Left ventricle myocardium inferior (tissue), 1 donor: ENCODE results near the gene CERK. TPM values are rescaled to one million over a fixed set of nuclear protein-coding genes. Genes with fewer than 3 reads are reported as not detected.

Experiments
- DNase-seq: peaks from one replicate; pipeline ENCODE4 v3.0.0-alpha.2; 2020
- H3K27ac ChIP-seq: fragments of 200-600 bp; replicated peaks from 2 replicates; pipeline ENCODE4 v1.8.0; 2021
- H3K27me3 ChIP-seq: fragments of 200-600 bp; 2 replicates; pipeline ENCODE4 v1.8.0; 2021; ENCODE audit warnings: low read depth
- H3K36me3 ChIP-seq: fragments of 200-600 bp; 2 replicates; pipeline ENCODE4 v1.8.0; 2021
- H3K4me1 ChIP-seq: fragments of 200-600 bp; 2 replicates; pipeline ENCODE4 v1.8.0; 2021
- H3K4me3 ChIP-seq: fragments of 200-600 bp; 2 replicates; pipeline ENCODE4 v1.8.0; 2021; ENCODE audit warnings: mild to moderate bottlenecking, moderate library complexity
- H3K9me3 ChIP-seq: fragments of 200-600 bp; replicated peaks from 2 replicates; pipeline ENCODE4 v1.8.0; 2021
- intact Hi-C: fragments of 100-400 bp; cut with micrococcal nuclease; formaldehyde crosslinking; loops from one replicate; pipeline ENCODE4 v1.11.0; 2022
- total RNA-seq: library from RNA; stranded (reverse); fragmentation: NEBNext Ultra II Directional; extraction: Animal tissue kit (Norgen Biotek cat#: 25700); gene quantifications from one replicate; pipeline ENCODE4 v1.2.1, GENCODE V29; 2021
- TF ChIP-seq, protein P1 (sequence below): fragments of 200-600 bp; IDR thresholded peaks from 2 replicates; pipeline ENCODE4 v1.8.0; 2021; ENCODE audit warnings: antibody characterized with exemption, mild to moderate bottlenecking, borderline replicate concordance
- donor health status: DM: no; HTN: yes; CAD: no; lungs with severe emphysema.

CERK gene
- total RNA-seq, 1 donor from 2014 or later: 76.9 TPM

DNA sequence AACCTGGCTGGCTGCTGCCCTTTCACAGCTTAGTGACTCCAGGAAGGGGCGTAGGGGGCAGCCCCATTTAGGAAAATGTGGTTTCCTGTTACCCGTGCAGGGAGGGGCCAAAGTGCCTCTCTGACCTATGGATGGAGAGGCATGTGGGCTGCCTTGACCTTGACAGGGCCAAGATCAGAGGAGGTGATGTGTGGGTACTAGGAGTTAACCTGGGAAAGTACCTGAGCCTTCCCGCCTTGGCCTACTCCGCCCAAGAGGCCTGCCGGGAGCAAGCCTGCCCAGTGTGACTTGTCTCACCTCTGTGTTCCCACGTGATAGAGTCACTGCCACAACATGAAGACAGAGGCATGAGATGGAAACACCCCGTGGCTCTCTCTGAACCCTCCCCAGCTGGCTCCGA is 84.5 kb downstream of the CERK start:
- H3K27me3 ChIP-seq: no peaks in the 10 kb centered on the region
- H3K4me1 ChIP-seq: peaks cover 99% of the 10 kb centered on the region
- no peaks in the 10 kb centered on the region for H3K9me3 ChIP-seq
- no peak for DNase-seq
- H3K4me3 ChIP-seq: peak overlapping the region; percentile 51
- peak overlapping the region; percentile 96 for H3K27ac ChIP-seq
- no peaks in the 10 kb centered on the region for H3K36me3 ChIP-seq
- TF ChIP-seq, protein P1, sequence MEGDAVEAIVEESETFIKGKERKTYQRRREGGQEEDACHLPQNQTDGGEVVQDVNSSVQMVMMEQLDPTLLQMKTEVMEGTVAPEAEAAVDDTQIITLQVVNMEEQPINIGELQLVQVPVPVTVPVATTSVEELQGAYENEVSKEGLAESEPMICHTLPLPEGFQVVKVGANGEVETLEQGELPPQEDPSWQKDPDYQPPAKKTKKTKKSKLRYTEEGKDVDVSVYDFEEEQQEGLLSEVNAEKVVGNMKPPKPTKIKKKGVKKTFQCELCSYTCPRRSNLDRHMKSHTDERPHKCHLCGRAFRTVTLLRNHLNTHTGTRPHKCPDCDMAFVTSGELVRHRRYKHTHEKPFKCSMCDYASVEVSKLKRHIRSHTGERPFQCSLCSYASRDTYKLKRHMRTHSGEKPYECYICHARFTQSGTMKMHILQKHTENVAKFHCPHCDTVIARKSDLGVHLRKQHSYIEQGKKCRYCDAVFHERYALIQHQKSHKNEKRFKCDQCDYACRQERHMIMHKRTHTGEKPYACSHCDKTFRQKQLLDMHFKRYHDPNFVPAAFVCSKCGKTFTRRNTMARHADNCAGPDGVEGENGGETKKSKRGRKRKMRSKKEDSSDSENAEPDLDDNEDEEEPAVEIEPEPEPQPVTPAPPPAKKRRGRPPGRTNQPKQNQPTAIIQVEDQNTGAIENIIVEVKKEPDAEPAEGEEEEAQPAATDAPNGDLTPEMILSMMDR: no peak
- intact Hi-C loops: no loop called here

DNA sequence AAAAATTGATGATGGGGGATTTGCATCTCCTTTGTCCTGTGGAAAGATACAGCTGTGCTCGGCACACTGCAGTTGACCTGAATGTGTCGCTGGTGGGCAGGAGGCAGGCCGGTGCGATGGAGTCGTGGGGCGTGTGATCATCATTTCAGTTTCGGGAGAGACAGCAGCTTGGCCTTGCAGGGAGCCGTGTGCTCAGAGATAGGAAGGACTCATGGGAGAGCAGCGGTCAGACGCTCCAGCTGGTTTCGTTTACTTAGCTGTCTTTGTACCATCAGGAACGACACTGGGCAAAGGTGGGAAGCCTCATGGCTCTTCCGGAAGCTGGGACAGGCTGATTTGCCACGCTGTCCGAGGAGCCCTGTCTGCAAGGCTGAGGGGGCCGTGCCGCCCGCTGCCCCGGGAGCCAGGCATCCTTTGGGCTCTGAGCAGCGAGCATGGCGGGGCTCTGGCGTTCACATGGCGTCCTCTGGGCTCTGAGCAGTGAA is 85.2 kb downstream of the CERK start:
- Histone ChIP-seq H3K4me3 (peak overlapping the region; percentile 51), H3K4me1 (peaks cover 97% of the 10 kb centered on the region)
- peak; percentile 47 for DNase-seq

DNA sequence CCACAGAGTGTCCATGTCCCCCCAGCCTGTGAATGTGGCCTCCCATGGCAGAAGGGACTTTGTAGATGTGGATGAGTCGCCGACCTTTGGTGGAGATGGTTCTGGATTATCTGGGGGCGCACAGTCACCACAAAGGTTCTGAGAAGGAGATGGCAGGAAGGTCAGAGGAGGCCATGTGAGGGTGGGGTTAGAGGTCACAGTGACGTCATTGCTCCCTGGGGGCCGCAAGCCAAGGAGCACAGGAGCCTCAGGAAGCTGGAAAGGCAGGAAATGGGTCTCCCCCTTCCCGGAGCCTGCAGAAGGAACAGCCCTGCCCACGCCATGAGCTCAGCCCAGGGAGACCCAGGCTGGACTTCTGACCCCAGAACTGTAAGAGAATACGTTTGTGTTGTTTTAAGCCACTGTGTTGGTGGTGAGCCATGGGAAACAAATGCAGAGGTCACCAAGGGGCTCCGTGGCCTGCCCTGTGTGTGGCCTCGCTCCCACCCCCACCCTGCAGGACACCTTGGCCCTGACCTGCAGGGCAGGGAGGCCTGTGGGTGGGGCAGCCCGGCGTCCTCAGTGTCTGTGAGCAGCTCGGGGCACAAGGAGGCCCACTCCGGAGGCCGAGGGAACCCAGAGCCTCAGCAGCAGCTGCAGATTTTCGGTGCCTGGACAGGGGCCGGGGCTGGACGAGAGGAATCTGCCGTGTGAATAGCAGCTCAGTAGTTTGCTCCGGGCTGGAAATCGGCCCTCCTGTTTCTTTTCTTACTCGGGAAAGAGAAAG is 85.8 kb downstream of the CERK start:
- peak overlapping the region; percentile 51 for H3K4me3 ChIP-seq
- TF ChIP-seq, protein P1: no peak
- peak; percentile 56 for DNase-seq
- H3K4me1 ChIP-seq: peaks cover 97% of the 10 kb centered on the region
- intact Hi-C loops: no loop called here
- no peaks in the 10 kb centered on the region for H3K27me3 ChIP-seq
- H3K36me3 ChIP-seq: no peaks in the 10 kb centered on the region
- H3K27ac ChIP-seq: peak overlapping the region; percentile 96
- H3K9me3 ChIP-seq: no peaks in the 10 kb centered on the region

More for the DNA sequence above, 85.2 kb downstream of the CERK start:
- H3K36me3 ChIP-seq: no peaks in the 10 kb centered on the region
- no peaks in the 10 kb centered on the region for H3K27me3 ChIP-seq
- peak overlapping the region; percentile 96 for H3K27ac ChIP-seq
- TF ChIP-seq, protein P1: peak; percentile 8
- H3K9me3 ChIP-seq: no peaks in the 10 kb centered on the region
- intact Hi-C loops: no loop called here

DNA sequence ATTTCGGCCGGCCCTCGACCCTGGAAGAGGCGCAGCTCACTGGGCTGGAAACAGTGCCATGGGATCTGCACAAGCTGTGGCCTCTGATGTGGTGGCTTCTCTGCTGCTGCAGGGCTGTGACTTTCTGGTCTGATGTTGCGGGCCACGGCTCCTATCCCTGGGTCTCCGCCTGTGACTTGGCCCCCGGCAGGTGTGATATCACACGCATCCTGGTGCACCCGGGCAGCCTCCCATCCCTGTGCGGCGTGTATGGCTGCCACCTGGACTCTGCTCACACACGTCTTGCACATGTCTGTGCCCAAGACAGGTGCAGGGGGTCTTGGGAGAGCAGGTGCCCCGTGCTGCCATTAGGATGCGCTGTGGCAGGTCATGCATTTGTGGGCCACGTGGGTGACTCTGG is 86.7 kb downstream of the CERK start:
- DNase-seq: no peak
- no peaks in the 10 kb centered on the region for H3K36me3 ChIP-seq
- no peaks in the 10 kb centered on the region for H3K9me3 ChIP-seq
- H3K4me3 ChIP-seq: no peak overlapping the region
- TF ChIP-seq, protein P1: no peak
- intact Hi-C loops: no loop called here
- peaks cover 97% of the 10 kb centered on the region for H3K4me1 ChIP-seq
- peak overlapping the region; percentile 96 for H3K27ac ChIP-seq
- H3K27me3 ChIP-seq: no peaks in the 10 kb centered on the region

DNA sequence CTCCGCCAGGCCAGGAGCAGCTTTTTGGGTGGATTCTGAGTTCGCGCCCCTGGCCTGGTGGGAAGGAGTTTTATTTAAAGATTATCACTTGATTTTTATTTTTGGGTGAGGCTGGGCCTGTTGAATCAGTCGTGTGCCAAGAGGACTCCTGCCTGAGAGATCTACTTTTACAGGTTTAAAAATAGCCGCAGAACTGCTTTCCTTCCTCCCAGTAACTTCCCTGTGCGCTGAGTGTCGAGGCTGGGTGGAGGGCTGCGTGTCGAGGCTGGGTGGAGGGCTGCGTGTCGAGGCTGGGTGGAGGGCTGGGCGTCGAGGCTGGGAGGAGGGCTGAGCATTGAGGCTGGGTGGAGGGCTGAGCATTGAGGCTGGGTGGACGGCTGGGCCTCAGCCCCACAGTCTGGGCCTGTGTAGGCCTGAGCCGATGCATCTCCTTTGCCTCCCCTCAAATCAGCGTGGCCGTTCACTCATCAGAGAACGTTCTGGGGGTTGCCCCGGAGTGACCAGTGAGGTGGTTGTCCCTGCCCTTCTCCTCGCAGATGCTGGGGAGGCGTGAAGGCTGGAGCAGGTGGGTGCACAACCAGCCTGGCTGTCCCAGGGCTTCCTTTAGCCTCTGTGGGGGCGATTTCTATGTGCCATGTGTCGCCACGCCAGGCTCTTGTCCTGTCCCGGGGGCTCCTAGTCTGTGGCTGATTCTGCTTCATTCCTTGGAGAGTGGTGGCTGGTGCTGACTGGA is 87.8 kb downstream of the CERK start:
- Histone ChIP-seq H3K9me3 (no peaks in the 10 kb centered on the region), H3K4me3 (peak overlapping the region; percentile 16), H3K27me3 (no peaks in the 10 kb centered on the region), H3K27ac (peak overlapping the region; percentile 96), H3K4me1 (peaks cover 97% of the 10 kb centered on the region), H3K36me3 (no peaks in the 10 kb centered on the region)
- intact Hi-C loops: no loop called here
- TF ChIP-seq, protein P1: no peak
- DNase-seq: no peak
